HepG2 (cell line): ENCODE measurements around the gene SORBS2. TPM values are rescaled to one million over a fixed set of nuclear protein-coding genes. Genes with fewer than 3 reads are reported as not detected.

Source experiments
- ATAC-seq: fragments of 200-7000 bp; cut with Tn5 transposase; 3 replicates; pipeline ENCODE4 v1.9.1; 2020; ENCODE audit warnings: mild to moderate bottlenecking, moderate library complexity
- BruUV-seq: library from RNA; stranded (reverse); fragments of 400-500 nt; replicated peaks from 2 replicates; lab custom pipeline; 2021; lab: Mats Ljungman, UMichigan
- CTCF ChIA-PET: fragments of 300-600 bp; formaldehyde crosslinking; extraction: SDS; loops from one replicate; lab custom pipeline; 2021; ENCODE audit warnings: low total read pairs, inconsistent platforms, low intra/inter-chr PET ratio; lab: Yijun Ruan, JAX
- POLR2A ChIA-PET: fragments of 350-600 bp; sonication (Branson Sonifier 250); formaldehyde crosslinking; loops from one replicate; lab custom pipeline; 2020; ENCODE audit warnings: antibody characterized with exemption, inconsistent platforms; lab: Yijun Ruan, JAX
- DNase-seq: peaks from one replicate; pipeline ENCODE4 v3.0.0-alpha.2; 2015; ENCODE audit warnings: low spot score
- FAIRE-seq: peaks from 3 replicates; lab custom pipeline; 2011; peaks lifted over from hg19 to GRCh38; lab: Jason Lieb, UNC
- H2AFZ ChIP-seq: one replicate; pipeline ENCODE4 v1.6.1; 2011; ENCODE audit warnings: low read length, inconsistent platforms
- H3K27ac ChIP-seq: fragments of 300-600 bp; 3 replicates; pipeline ENCODE4 v1.8.0; 2011; ENCODE audit warnings: mixed run types, mild to moderate bottlenecking, mixed read lengths, low read length, inconsistent platforms; ENCODE audit not compliant: insufficient read depth; ENCODE audit errors: extremely low read length
- H3K27me3 ChIP-seq, 2 experiments: fragments of 200-600 bp in 1 of 2; 2 replicates in 1 of 2; 3 replicates in 1 of 2; pipeline versions ENCODE4 v1.6.0 to v1.8.0; 2011; ENCODE audit warnings: low read length in 2 of 2, mild to moderate bottlenecking in 2 of 2, moderate library complexity in 2 of 2, inconsistent platforms in 1 of 2; ENCODE audit not compliant: insufficient read depth in 2 of 2, control insufficient read depth in 1 of 2
- H3K36me3 ChIP-seq, 2 experiments: fragments of 200-600 bp in 1 of 2; replicated peaks in 1 of 2; 2 replicates in 1 of 2; 3 replicates in 1 of 2; pipeline versions ENCODE4 v1.5.1 to v1.8.0; 2011; ENCODE audit warnings: low read length in 2 of 2, inconsistent platforms in 1 of 2; ENCODE audit not compliant: insufficient read depth in 2 of 2, control insufficient read depth in 1 of 2
- H3K4me1 ChIP-seq: 2 replicates; pipeline ENCODE4 v1.5.1; 2012; ENCODE audit warnings: low read length, inconsistent platforms; ENCODE audit not compliant: insufficient read depth
- H3K4me2 ChIP-seq: 2 replicates; pipeline ENCODE4 v1.6.0; 2011; ENCODE audit warnings: low read depth, low read length, inconsistent platforms
- H3K4me3 ChIP-seq, 3 experiments: fragments of 200-600 bp in 1 of 3; sonication (generic), shearing (Covaris generic) in 1 of 3; replicated peaks in 1 of 3; 2 replicates each; pipeline ENCODE4 v1.5.1; 2011 to 2016; ENCODE audit warnings: low read length in 3 of 3, inconsistent platforms in 2 of 3, low read depth in 2 of 3, mild to moderate bottlenecking in 2 of 3, control low read depth in 1 of 3, mixed read lengths in 1 of 3; ENCODE audit not compliant: insufficient read depth in 1 of 3
- H3K79me2 ChIP-seq: one replicate; pipeline ENCODE4 v1.6.1; 2011; ENCODE audit warnings: low read length, inconsistent platforms; ENCODE audit not compliant: insufficient read depth
- H3K9ac ChIP-seq: 2 replicates; pipeline ENCODE4 v1.6.0; 2011; ENCODE audit warnings: mild to moderate bottlenecking, low read depth, low read length, inconsistent platforms; ENCODE audit not compliant: insufficient read depth
- H3K9me3 ChIP-seq: 2 replicates; pipeline ENCODE4 v1.5.1; 2012; ENCODE audit warnings: mild to moderate bottlenecking, low read length
- H4K20me1 ChIP-seq: 2 replicates; pipeline ENCODE4 v1.6.0; 2011; ENCODE audit warnings: inconsistent platforms, mild to moderate bottlenecking, low read length, moderate library complexity; ENCODE audit not compliant: insufficient read depth
- E2F1 ChIP-seq: sonication (generic); formaldehyde crosslinking; IDR thresholded peaks from 2 replicates; pipeline ENCODE4 v1.5.0; 2020; ENCODE audit warnings: missing genetic modification reagents
- RARG ChIP-seq: sonication (generic); formaldehyde crosslinking; IDR thresholded peaks from 2 replicates; pipeline ENCODE4 v1.4.0; 2020; ENCODE audit warnings: low read depth, mild to moderate bottlenecking, missing genetic modification reagents
- SOX6 ChIP-seq, 2 experiments: fragments of 450-650 bp in 1 of 2; sonication (generic) in 1 of 2; formaldehyde crosslinking in 1 of 2; IDR thresholded peaks; 2 replicates each; pipeline versions ENCODE4 v1.4.0 to v1.6.1; 2017 to 2020; ENCODE audit warnings: antibody characterized with exemption in 1 of 2, mild to moderate bottlenecking in 1 of 2, missing genetic modification reagents in 1 of 2
- SRF ChIP-seq: IDR thresholded peaks from 2 replicates; pipeline ENCODE4 v1.6.1; 2011; ENCODE audit warnings: mild to moderate bottlenecking, low read depth, low read length, moderate library complexity
- ZNF784 ChIP-seq: sonication (generic); formaldehyde crosslinking; IDR thresholded peaks from 2 replicates; pipeline ENCODE4 v1.5.1; 2020; ENCODE audit warnings: missing genetic modification reagents, mild to moderate bottlenecking, borderline replicate concordance
- WGBS: methylation state at CpG from one replicate; pipeline ENCODE4 v1.1.6; 2017; ENCODE audit warnings: low lambda C conversion rate; 5-methylcytosine and 5-hydroxymethylcytosine counted together
- in situ Hi-C: cut with HindIII; loops from 2 replicates; pipeline ENCODE4 v1.10.0; 2017; ENCODE audit warnings: low pct_unique_long_range_greater_than_20kb; ENCODE audit not compliant: extremely low pct_ligation_motif_present
- intact Hi-C: fragments of 100-400 bp; cut with micrococcal nuclease; formaldehyde crosslinking; loops from one replicate; pipeline ENCODE4 v1.10.0; 2022; ENCODE audit not compliant: unreplicated experiment
- polyA plus RNA-seq, 8 experiments: library from polyadenylated mRNA; depleted of rRNA in 3 of 8; stranded (reverse) in 7 of 8; unstranded in 1 of 8; fragments of >200 nt; fragmentation: Illumina TruSeq in 4 of 8; extraction: Trizol in 4 of 8; gene quantifications; 2 replicates each; pipeline versions ENCODE4 v1.2.1 to v1.2.3, GENCODE V29; 2011 to 2016; ENCODE audit warnings: low read depth in 4 of 8, missing spikeins in 1 of 8, mixed read lengths in 1 of 8; ENCODE audit not compliant: insufficient read depth in 1 of 8
- total RNA-seq, 5 experiments: library from RNA; depleted of rRNA; stranded (reverse); fragments of >200 nt; fragmentation: Illumina TruSeq; extraction: Trizol; gene quantifications; 2 replicates each; pipeline ENCODE4 v1.2.3, GENCODE V29; 2016; ENCODE audit warnings: low read depth in 1 of 5

Gene SORBS2
- total and polyA plus RNA-seq, 2 of the 13 experiments (the other 11 are each of a cell fraction or from before 2014, with no cell fraction given): 25.0 to 80.5 TPM

DNA sequence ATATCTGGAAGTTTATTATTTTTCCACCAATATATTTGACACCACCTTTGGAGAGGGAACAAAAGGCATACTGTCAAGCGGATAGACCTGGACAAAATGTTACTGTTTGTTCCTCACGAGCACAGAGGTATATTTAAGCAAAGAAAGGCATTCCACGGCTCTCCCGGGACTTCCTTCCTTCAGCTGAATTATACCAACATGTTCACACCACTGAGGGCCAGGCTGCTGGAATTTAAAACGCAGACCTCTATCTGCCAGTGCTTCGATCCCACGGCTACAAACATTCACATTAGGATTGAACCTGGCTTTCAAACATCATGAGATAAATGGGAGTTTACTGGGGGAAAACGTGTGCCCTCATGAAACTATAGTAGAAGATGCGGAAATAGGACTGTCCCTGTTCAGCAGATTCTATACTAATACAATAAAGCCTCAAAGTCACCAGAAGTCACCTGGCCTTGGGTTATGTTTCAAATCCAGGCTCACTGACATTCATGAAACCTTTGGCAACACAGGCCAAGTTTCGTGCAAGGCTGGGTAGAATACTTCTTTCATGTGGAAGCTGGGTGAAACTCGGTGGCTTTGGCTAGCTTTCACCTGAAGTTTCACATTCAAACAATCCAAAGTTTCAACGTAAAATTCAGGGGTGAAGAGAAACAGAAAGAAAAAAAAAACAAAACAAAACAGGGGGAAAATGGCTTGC is 39.5 kb downstream of the SORBS2 start:
- Histone ChIP-seq H3K9ac (no peak overlapping the region), H3K27me3 (no peaks in the 10 kb centered on the region), H4K20me1 (no peaks in the 10 kb centered on the region), H3K4me1 (peaks cover 58% of the 10 kb centered on the region), H2AFZ (no peak overlapping the region), H3K27ac (peak overlapping the region; percentile 96), H3K4me3 (no peak overlapping the region)
- no TSS peak for BruUV-seq
- whole genome bisulfite sequencing: 86% methylated on average over 12 of the region's 12 CpGs
- CTCF ChIA-PET: no interaction called here
- no peak for ATAC-seq
- intact Hi-C loops: no loop called here
- no peak for TF ChIP-seq E2F1 (CRISPR knock-in tag)
- no peak for TF ChIP-seq SRF
- no peak for TF ChIP-seq RARG
- no peak for TF ChIP-seq SOX6 (IDR thresholded peaks at IDR 0.05)
- 0 out of 2 replicates have a peak, but pooled peaks have one; percentile 20 for TF ChIP-seq SOX6 (CRISPR knock-in tag; IDR thresholded peaks at IDR 0.05)
- no peak for TF ChIP-seq ZNF784 (CRISPR knock-in tag)
- TF ChIP-seq, all 625 proteins: peak for 1
- FAIRE-seq: no peak
- DNase-seq: no peak
- H3K36me3 ChIP-seq: peaks cover 0 to 2% of the 10 kb centered on the region in 2 experiments; a peak in 1 of 5 replicates
- H3K4me2 ChIP-seq: peak overlapping the region; percentile 25; the same call in 1 of the 2 replicates
- in situ Hi-C loops: no loop called here
- peaks cover 30% of the 10 kb centered on the region for H3K79me2 ChIP-seq
- H3K9me3 ChIP-seq: no peaks in the 10 kb centered on the region
- POLR2A ChIA-PET: interaction anchor here (1.3 to 5.0 kb wide), 3 partner anchors 38 to 60 kb away, joined by 3 to 57 read pairs (median 43); partner anchors contain the start of gene SORBS2
